Hepatocyte (in vitro differentiated cells): ENCODE results near the gene POLD3. TPM values are rescaled to one million over a fixed set of nuclear protein-coding genes. Genes with fewer than 3 reads are reported as not detected.

ENCODE experiments used
- DNase-seq: peaks from one replicate; pipeline ENCODE4 v3.0.0-alpha.2; 2016; ENCODE audit warnings: low spot score
- H2AFZ ChIP-seq: fragments of 200-600 bp; sonication (generic); 2 replicates; pipeline ENCODE4 v1.6.0; 2016; ENCODE audit warnings: antibody characterized with exemption, mild to moderate bottlenecking
- H3K27ac ChIP-seq: fragments of 200-600 bp; sonication (generic); 2 replicates; pipeline ENCODE4 v1.5.1; 2016; ENCODE audit warnings: mild to moderate bottlenecking
- H3K27me3 ChIP-seq: fragments of 200-600 bp; sonication (generic); 2 replicates; pipeline ENCODE4 v1.6.1; 2016
- H3K36me3 ChIP-seq: fragments of 200-600 bp; sonication (generic); replicated peaks from 2 replicates; pipeline ENCODE4 v1.5.1; 2016; ENCODE audit warnings: low read depth; ENCODE audit not compliant: insufficient read depth
- H3K4me1 ChIP-seq: fragments of 200-600 bp; sonication (generic); 2 replicates; pipeline ENCODE4 v1.5.1; 2016; ENCODE audit warnings: mild to moderate bottlenecking, moderate library complexity; ENCODE audit not compliant: insufficient read depth
- H3K4me2 ChIP-seq: fragments of 200-600 bp; sonication (generic); 2 replicates; pipeline ENCODE4 v1.6.0; 2016
- H3K4me3 ChIP-seq: fragments of 200-600 bp; sonication (generic); 2 replicates; pipeline ENCODE4 v1.5.1; 2016; ENCODE audit warnings: mild to moderate bottlenecking
- H3K79me2 ChIP-seq: fragments of 200-600 bp; sonication (generic); 2 replicates; pipeline ENCODE4 v1.6.0; 2017; ENCODE audit warnings: mild to moderate bottlenecking
- H3K9me2 ChIP-seq: fragments of 200-600 bp; sonication (generic); replicated peaks from 2 replicates; pipeline ENCODE4 v1.6.0; 2017; ENCODE audit warnings: mild to moderate bottlenecking; ENCODE audit not compliant: insufficient read depth
- H3K9me3 ChIP-seq: fragments of 200-600 bp; sonication (generic); 2 replicates; pipeline ENCODE4 v1.5.1; 2016; ENCODE audit warnings: low read depth, mild to moderate bottlenecking
- H4K20me1 ChIP-seq: fragments of 200-600 bp; sonication (generic); 2 replicates; pipeline ENCODE4 v1.6.0; 2016; ENCODE audit warnings: mild to moderate bottlenecking; ENCODE audit not compliant: insufficient read depth, poor library complexity, severe bottlenecking
- EZH2 ChIP-seq: fragments of 200-600 bp; sonication (generic); IDR thresholded peaks from 2 replicates; pipeline ENCODE4 v1.6.1; 2016; ENCODE audit warnings: antibody characterized with exemption, mild to moderate bottlenecking, borderline replicate concordance
- EZH2phosphoT487 ChIP-seq: fragments of 200-600 bp; sonication (generic); IDR thresholded peaks from one replicate; pipeline ENCODE4 v1.6.1; 2018; ENCODE audit warnings: antibody characterized with exemption, mild to moderate bottlenecking, low read depth, moderate library complexity; ENCODE audit not compliant: unreplicated experiment, severe bottlenecking
- WGBS: methylation state at CpG from one replicate; pipeline ENCODE4 v1.1.6; 2016; ENCODE audit warnings: low lambda C conversion rate; ENCODE audit errors: missing lambda C conversion rate; 5-methylcytosine and 5-hydroxymethylcytosine counted together
- polyA plus RNA-seq: library from polyadenylated mRNA; unstranded; fragments of >200 nt; fragmentation: Nextera tagmentation; extraction: Ambion mirVana; gene quantifications from 2 replicates; pipeline ENCODE4 v1.2.1, GENCODE V29; 2016
- total RNA-seq: library from RNA; depleted of rRNA; stranded (reverse); fragments of >200 nt; gene quantifications from 2 replicates; pipeline ENCODE4 v1.2.3, GENCODE V29; 2014
- TF ChIP-seq, protein P1 (sequence below): fragments of 200-600 bp; sonication (generic); IDR thresholded peaks from 2 replicates; pipeline ENCODE4 v1.5.1; 2016; ENCODE audit warnings: antibody characterized with exemption, mild to moderate bottlenecking; ENCODE audit not compliant: poor library complexity

Gene POLD3
- total and polyA plus RNA-seq, 2 experiments from 2014 or later, result 11.0 to 13.8 TPM

GRCh38 chr11:74559110-74559933 is 33.1 kb upstream of the POLD3 start:
- Histone ChIP-seq H3K36me3 (no peaks in the 10 kb centered on the region), H3K79me2 (no peaks in the 10 kb centered on the region), H3K9me3 (no peaks in the 10 kb centered on the region), H3K9me2 (no peaks in the 10 kb centered on the region), H3K4me2 (no peak overlapping the region), H4K20me1 (no peaks in the 10 kb centered on the region), H3K27me3 (no peaks in the 10 kb centered on the region), H3K27ac (no peak overlapping the region), H2AFZ (no peak overlapping the region), H3K4me3 (no peak overlapping the region), H3K4me1 (no peaks in the 10 kb centered on the region)
- TF ChIP-seq, protein P1, sequence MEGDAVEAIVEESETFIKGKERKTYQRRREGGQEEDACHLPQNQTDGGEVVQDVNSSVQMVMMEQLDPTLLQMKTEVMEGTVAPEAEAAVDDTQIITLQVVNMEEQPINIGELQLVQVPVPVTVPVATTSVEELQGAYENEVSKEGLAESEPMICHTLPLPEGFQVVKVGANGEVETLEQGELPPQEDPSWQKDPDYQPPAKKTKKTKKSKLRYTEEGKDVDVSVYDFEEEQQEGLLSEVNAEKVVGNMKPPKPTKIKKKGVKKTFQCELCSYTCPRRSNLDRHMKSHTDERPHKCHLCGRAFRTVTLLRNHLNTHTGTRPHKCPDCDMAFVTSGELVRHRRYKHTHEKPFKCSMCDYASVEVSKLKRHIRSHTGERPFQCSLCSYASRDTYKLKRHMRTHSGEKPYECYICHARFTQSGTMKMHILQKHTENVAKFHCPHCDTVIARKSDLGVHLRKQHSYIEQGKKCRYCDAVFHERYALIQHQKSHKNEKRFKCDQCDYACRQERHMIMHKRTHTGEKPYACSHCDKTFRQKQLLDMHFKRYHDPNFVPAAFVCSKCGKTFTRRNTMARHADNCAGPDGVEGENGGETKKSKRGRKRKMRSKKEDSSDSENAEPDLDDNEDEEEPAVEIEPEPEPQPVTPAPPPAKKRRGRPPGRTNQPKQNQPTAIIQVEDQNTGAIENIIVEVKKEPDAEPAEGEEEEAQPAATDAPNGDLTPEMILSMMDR, result no peak
- TF ChIP-seq EZH2 (no peak), EZH2phosphoT487 (no peak)
- WGBS, result 81% methylated on average over 7 of the region's 7 CpGs
- no peak for DNase-seq

DNA sequence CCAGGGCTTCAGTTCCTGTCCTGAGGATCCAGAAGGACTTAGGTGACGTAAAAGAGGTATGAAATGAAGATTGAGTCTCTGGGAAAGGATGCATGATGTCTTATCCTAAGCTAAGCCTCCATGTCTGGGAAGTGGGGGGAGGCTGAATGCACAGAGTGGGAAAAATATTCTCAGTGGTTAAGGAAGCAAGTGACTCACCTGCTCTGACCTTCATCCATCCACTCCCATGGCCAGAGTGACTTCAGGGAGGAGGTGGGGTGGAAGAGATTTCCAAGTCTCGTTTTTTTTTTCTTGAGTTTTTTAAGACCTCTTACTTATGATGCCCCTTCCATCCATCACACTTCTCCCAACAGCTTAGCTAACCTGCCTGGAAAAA is 32.5 kb upstream of the POLD3 start:
- WGBS, result 79% methylated on average over 2 of the region's 2 CpGs
- no peaks in the 10 kb centered on the region for H3K9me2 ChIP-seq
- H3K4me1 ChIP-seq, result no peaks in the 10 kb centered on the region
- no peaks in the 10 kb centered on the region for H3K79me2 ChIP-seq
- H4K20me1 ChIP-seq, result no peaks in the 10 kb centered on the region
- no peaks in the 10 kb centered on the region for H3K36me3 ChIP-seq
- H3K9me3 ChIP-seq, result no peaks in the 10 kb centered on the region
- no peak overlapping the region for H3K27ac ChIP-seq
- H3K4me2 ChIP-seq, result no peak overlapping the region
- TF ChIP-seq EZH2, result no peak
- no peak for TF ChIP-seq EZH2phosphoT487
- TF ChIP-seq, protein P1, result no peak
- no peaks in the 10 kb centered on the region for H3K27me3 ChIP-seq
- no peak for DNase-seq
- no peak overlapping the region for H2AFZ ChIP-seq
- no peak overlapping the region for H3K4me3 ChIP-seq

- no peaks in the 10 kb centered on the region for H4K20me1 ChIP-seq
- no peaks in the 10 kb centered on the region for H3K27me3 ChIP-seq
- no peak overlapping the region for H3K27ac ChIP-seq
- no peaks in the 10 kb centered on the region for H3K9me2 ChIP-seq
- peak overlapping the region; percentile 28 for H3K4me2 ChIP-seq
- H3K4me3 ChIP-seq, result no peak overlapping the region
- TF ChIP-seq EZH2, result no peak
- TF ChIP-seq EZH2phosphoT487, result no peak
- TF ChIP-seq, protein P1, result no peak
- no peak overlapping the region for H2AFZ ChIP-seq
- WGBS, result 81% methylated on average over 5 of the region's 5 CpGs
- H3K9me3 ChIP-seq, result no peaks in the 10 kb centered on the region
- H3K4me1 ChIP-seq, result no peaks in the 10 kb centered on the region
- H3K36me3 ChIP-seq, result no peaks in the 10 kb centered on the region
- DNase-seq, result no peak
- H3K79me2 ChIP-seq, result no peaks in the 10 kb centered on the region
Observed at GRCh38 chr11:74566146-74566960, 26.0 kb upstream of the POLD3 start.
